ENCODE measurements around the gene TRAPPC11. TPM values are rescaled to one million over a fixed set of nuclear protein-coding genes. Genes with fewer than 3 reads are reported as not detected.

Gene TRAPPC11
- polyA plus RNA-seq, 1 of the 3 experiments (the other 2 are of a cell fraction) = 18.8 TPM

DNA sequence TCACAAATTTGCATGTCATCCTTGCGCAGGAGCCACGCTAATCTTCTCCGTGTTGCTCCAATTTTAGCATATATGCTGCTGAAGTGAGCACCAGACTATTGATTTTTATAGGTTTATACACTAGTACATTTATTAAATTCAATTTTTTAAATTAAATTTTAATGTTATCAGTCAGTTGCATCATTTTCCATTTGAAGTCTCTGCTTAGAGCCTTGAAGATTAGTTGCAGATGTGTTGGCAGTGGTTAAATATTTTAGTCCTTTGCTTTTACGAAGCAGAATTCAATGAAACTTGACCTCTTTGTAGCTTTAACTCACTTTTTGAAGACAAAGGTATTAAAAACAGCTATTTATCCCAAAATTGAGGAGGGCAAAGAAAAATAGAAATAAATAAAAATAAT, 16.5 kb downstream of the TRAPPC11 start:
- Histone ChIP-seq H3K4me2 (no peak overlapping the region), H3K36me3 (replicated peaks in 1 of 2; ENCODE audit: control insufficient read depth in 1 of 2, insufficient read depth in 2 of 2, low read length in 1 of 2) (peaks cover 56 to 57% of the 10 kb centered on the region in 2 experiments), H3K79me2 (ENCODE audit: insufficient read depth) (no peaks in the 10 kb centered on the region), H3K27ac (ENCODE audit: low read depth in 2 of 2, low read length in 1 of 2) (peak overlapping the region; percentile 39 to 76; a peak in 2 of 4 replicates), H3K9me2 (no peaks in the 10 kb centered on the region), H2AFZ (ENCODE audit: low read depth) (no peak overlapping the region), H3K4me3 (ENCODE audit: low read depth in 2 of 2, low read length in 1 of 2) (no peak overlapping the region), H3K4me1 (ENCODE audit: control insufficient read depth in 1 of 2, insufficient read depth in 2 of 2, low read depth in 1 of 2, low read length in 1 of 2) (peaks cover 0 to 7% of the 10 kb centered on the region in 2 experiments; a peak in 2 of 4 replicates), H3K9me3 (no peaks in the 10 kb centered on the region), H3F3A (replicated peaks; ENCODE audit: insufficient read depth) (peaks cover 4% of the 10 kb centered on the region), H3K27me3 (ENCODE audit: insufficient read depth) (no peaks in the 10 kb centered on the region), H4K20me1 (ENCODE audit: insufficient read depth) (no peaks in the 10 kb centered on the region), H3K9ac (no peak overlapping the region)
- CTCF ChIA-PET = interaction anchor here (0.9 to 2.3 kb wide), 2 partner anchors 10 to 424 kb away, joined by 3 to 6 read pairs; no protein-coding TSS in a partner anchor
- peak; percentile 33 for TF ChIP-seq CHD2 (IDR thresholded peaks at IDR 0.05; ENCODE audit: low read length, partially characterized antibody)
- peak; percentile 21; the same call in 1 of the 2 replicates for TF ChIP-seq GATA2 (CRISPR knock-in tag; IDR thresholded peaks at IDR 0.05)
- no peak for TF ChIP-seq FOXM1 (IDR thresholded peaks at IDR 0.05; ENCODE audit: low read depth)
- no peak for TF ChIP-seq MEF2A (IDR thresholded peaks at IDR 0.05; ENCODE audit: borderline replicate concordance, low read depth)
- no peak for TF ChIP-seq SIN3A (IDR thresholded peaks at IDR 0.05; ENCODE audit: borderline replicate concordance, low read depth, low read length)
- TF ChIP-seq RFX5 (IDR thresholded peaks at IDR 0.05; ENCODE audit: low read length) = no peak
- no peak for TF ChIP-seq PBX3 (IDR thresholded peaks at IDR 0.05)
- TF ChIP-seq GABPA (IDR thresholded peaks at IDR 0.05; ENCODE audit: low read depth) = no peak
- no peak for TF ChIP-seq REST (IDR thresholded peaks at IDR 0.05; ENCODE audit: low read depth, low read length)
- TF ChIP-seq YY1 (IDR thresholded peaks at IDR 0.05; ENCODE audit: low read depth) = no peak
- no peak for TF ChIP-seq EZH2phosphoT487 (IDR thresholded peaks at IDR 0.05; ENCODE audit: borderline replicate concordance, low read depth)
- no peak for TF ChIP-seq RXRA (IDR thresholded peaks at IDR 0.05; ENCODE audit: borderline replicate concordance, low read depth)
- TF ChIP-seq EP300 (IDR thresholded peaks at IDR 0.05; ENCODE audit: borderline replicate concordance in 1 of 2, low read depth in 1 of 2, low read length in 1 of 2) = peak in 1 of 2 experiments; percentile 71; a peak in 1 of 4 replicates
- TF ChIP-seq TCF12 (IDR thresholded peaks at IDR 0.05) = peak; percentile 68; the same call in 1 of the 2 replicates
- no peak for TF ChIP-seq JUND (IDR thresholded peaks at IDR 0.05)
- TF ChIP-seq NRF1 (IDR thresholded peaks at IDR 0.05; ENCODE audit: low read depth, low read length) = no peak
- 66% methylated on average over 4 of the region's 4 CpGs for WGBS (ENCODE audit: low lambda C conversion rate)
- POLR2A ChIA-PET = interaction anchor here (0.6 to 1.1 kb wide), 2 partner anchors 169 to 232 kb away, joined by 3 to 4 read pairs; partner anchors contain the start of gene CDKN2AIP
- peak; percentile 30 for DNase-seq
